GM18868 (cell line): ENCODE results near the gene PPIL4.
"Not testable (repeated sequence)": the region's sequence is repeated elsewhere in the genome, so short reads cannot be mapped to it uniquely, and the experiment has no call there.

ENCODE experiments used
- ATAC-seq: cut with Tn5 transposase; IDR thresholded peaks from one replicate; pipeline ENCODE4 v1.9.1; 2021; ENCODE audit warnings: mild to moderate bottlenecking, moderate library complexity; ENCODE audit not compliant: unreplicated experiment

The PPIL4 gene

GRCh38 chr6:149541139-149541538 lies 4.7 kb downstream of the PPIL4 start:
- ATAC-seq = no peak

- no peak for ATAC-seq
Measured at GRCh38 chr6:149534742-149535141, 11.1 kb downstream of the PPIL4 start.

GRCh38 chr6:149529650-149530049 lies 16.2 kb downstream of the PPIL4 start:
- ATAC-seq = no peak

- no peak for ATAC-seq
Measured at GRCh38 chr6:149515494-149515893, 30.3 kb downstream of the PPIL4 start.

- ATAC-seq = no peak
Measured at GRCh38 chr6:149513915-149514314, 31.9 kb downstream of the PPIL4 start.

GRCh38 chr6:149510793-149511512 lies 34.9 kb downstream of the PPIL4 start:
- no peak for ATAC-seq

- no peak for ATAC-seq
Measured at GRCh38 chr6:149508485-149508884, 37.4 kb downstream of the PPIL4 start.

GRCh38 chr6:149503872-149504271 lies 42.0 kb downstream of the PPIL4 start:
- ATAC-seq = no peak

GRCh38 chr6:149503276-149503675 lies 42.6 kb downstream of the PPIL4 start:
- no peak for ATAC-seq

- no peak for ATAC-seq
Measured at GRCh38 chr6:149501768-149502167, 44.1 kb downstream of the PPIL4 start.

GRCh38 chr6:149501201-149501600 lies 44.6 kb downstream of the PPIL4 start:
- no peak for ATAC-seq

GRCh38 chr6:149500096-149500495 lies 45.7 kb downstream of the PPIL4 start:
- no peak for ATAC-seq

- no peak for ATAC-seq
Measured at GRCh38 chr6:149499066-149499465, 46.8 kb downstream of the PPIL4 start.

GRCh38 chr6:149497365-149497764 lies 48.5 kb downstream of the PPIL4 start:
- no peak for ATAC-seq

GRCh38 chr6:149496597-149496996 lies 49.2 kb downstream of the PPIL4 start:
- peak; percentile 57 for ATAC-seq

- not testable (repeated sequence) for ATAC-seq
Measured at GRCh38 chr6:149495349-149496016, 50.4 kb downstream of the PPIL4 start.

GRCh38 chr6:149494810-149495209 lies 51.0 kb downstream of the PPIL4 start:
- peak; percentile 76 for ATAC-seq

- no peak for ATAC-seq
Measured at GRCh38 chr6:149493761-149494320, 52.0 kb downstream of the PPIL4 start.

GRCh38 chr6:149492798-149493343 lies 53.0 kb downstream of the PPIL4 start:
- ATAC-seq = no peak

GRCh38 chr6:149489967-149490366 lies 55.9 kb downstream of the PPIL4 start:
- peak; percentile 27 for ATAC-seq

- no peak for ATAC-seq
Measured at GRCh38 chr6:149488815-149489214, 57.0 kb downstream of the PPIL4 start.

- ATAC-seq = no peak
Measured at GRCh38 chr6:149487316-149487715, 58.5 kb downstream of the PPIL4 start.
